Measurements from ENCODE around the gene ZNF710.

- TF ChIP-seq POLR2A (IDR thresholded peaks at IDR 0.05), result no peak
- TF ChIP-seq CTCF (IDR thresholded peaks at IDR 0.05), result no peak
Observed at GRCh38 chr15:90067953-90068606, 67.0 kb downstream of the ZNF710 start.

Measured in testis (tissue), 2 donors.